Motor neuron (in vitro differentiated cells): Measurements from ENCODE around the gene GCNT4. TPM values are rescaled to one million over a fixed set of nuclear protein-coding genes. Genes with fewer than 3 reads are reported as not detected.
A peak's percentile ranks its signal among the peaks of the same experiment; 100 is the strongest.

Experiments used
- ATAC-seq, 8 experiments: fragments of 200-7000 bp; cut with Tn5 transposase; replicated peaks in 6 of 8; 2 replicates each; pipeline ENCODE4 v1.8.0; 2021; ENCODE audit warnings: mild to moderate bottlenecking in 8 of 8, moderate library complexity in 8 of 8
- H3K27ac ChIP-seq, 2 donors: fragments of 250-450 bp; sonication (Bioruptor Pico); 2 replicates each; pipeline ENCODE4 v1.9.0; 2021; ENCODE audit warnings: antibody characterized with exemption in 2 of 2, mild to moderate bottlenecking in 2 of 2, moderate library complexity in 1 of 2
- H3K4me1 ChIP-seq, 2 donors: fragments of 250-450 bp; sonication (Bioruptor Pico); replicated peaks in 1 of 2; 2 replicates each; pipeline ENCODE4 v1.6.1; 2021; ENCODE audit warnings: antibody characterized with exemption in 2 of 2, mild to moderate bottlenecking in 2 of 2, moderate library complexity in 1 of 2
- H3K4me3 ChIP-seq, 5 donors: fragments of 250-450 bp; sonication (Bioruptor Pico); 2 replicates each; pipeline ENCODE4 v1.9.0; 2021; ENCODE audit warnings: antibody characterized with exemption in 5 of 5, mild to moderate bottlenecking in 5 of 5, moderate library complexity in 4 of 5
- WGBS, 10 experiments: fragments of 450-650 bp; shearing (Covaris generic); methylation state at CpG; one replicate each; pipeline ENCODE4 v1.0.0; 2022; 5-methylcytosine and 5-hydroxymethylcytosine counted together
- in situ Hi-C, 9 experiments: fragments of 400-800 bp; cut with MboI; loops; one replicate each; pipeline ENCODE4 v1.15.0; 2021; ENCODE audit warnings: low sequenced_read_pairs in 9 of 9, low pct_unique_long_range_greater_than_20kb in 2 of 9; ENCODE audit not compliant: unreplicated experiment in 9 of 9
- total RNA-seq, 8 experiments: library from RNA; unstranded; fragments of 300-600 nt; gene quantifications; 2 replicates each; pipeline versions ENCODE4 v1.2.3 to v1.2.4, GENCODE V29; 2022

Gene GCNT4
- total RNA-seq, 8 experiments from 2014 or later: 0.07 to 2.9 (median 0.43) TPM; not detected in 1

GRCh38 chr5:75021219-75021618 lies 31.1 kb downstream of the GCNT4 start:
- H3K27ac ChIP-seq: no peak overlapping the region
- in situ Hi-C loops: no loop called here
- H3K4me1 ChIP-seq: no peaks in the 10 kb centered on the region
- no peak for ATAC-seq
- WGBS, 10 experiments: 17 to 81% (median 54%) methylated on average over 2 to 3 of the region's 3 CpGs; no CpG with 5 or more reads in 6 of the 10 experiments
- H3K4me3 ChIP-seq: no peak overlapping the region

- WGBS, 10 experiments: 50 to 100% (median 88%) methylated on average over 2 to 8 of the region's 10 CpGs; no CpG with 5 or more reads in 2 of the 10 experiments
- no peak overlapping the region for H3K4me3 ChIP-seq
- in situ Hi-C loops: no loop called here
- H3K27ac ChIP-seq: no peak overlapping the region
- H3K4me1 ChIP-seq: no peaks in the 10 kb centered on the region
- no peak for ATAC-seq
Measured at GRCh38 chr5:75020016-75020656, 32.2 kb downstream of the GCNT4 start.

- ATAC-seq: no peak
- WGBS, 10 experiments: 57 to 81% (median 78%) methylated on average over 1 to 7 of the region's 7 CpGs; no CpG with 5 or more reads in 1 of the 10 experiments
- in situ Hi-C loops: no loop called here
- H3K4me3 ChIP-seq: no peak overlapping the region
- H3K27ac ChIP-seq: no peak overlapping the region
- no peaks in the 10 kb centered on the region for H3K4me1 ChIP-seq
Measured at GRCh38 chr5:75018805-75019587, 33.4 kb downstream of the GCNT4 start.

GRCh38 chr5:75017971-75018370 lies 34.4 kb downstream of the GCNT4 start:
- Histone ChIP-seq H3K4me3 (no peak overlapping the region), H3K4me1 (no peaks in the 10 kb centered on the region), H3K27ac (no peak overlapping the region)
- in situ Hi-C loops: no loop called here
- 33 to 100% (median 92%) methylated on average over 1 to 4 of the region's 5 CpGs; no CpG with 5 or more reads in 2 of the 10 experiments for WGBS, 10 experiments
- ATAC-seq: no peak

- Histone ChIP-seq H3K27ac (no peak overlapping the region), H3K4me3 (no peak overlapping the region), H3K4me1 (no peaks in the 10 kb centered on the region)
- ATAC-seq: peak in 4 of 8 experiments; percentile 45 to 53 (median 49)
- in situ Hi-C loops: no loop called here
- 36 to 95% (median 87%) methylated on average over 2 to 3 of the region's 3 CpGs; no CpG with 5 or more reads in 4 of the 10 experiments for WGBS, 10 experiments
Measured at GRCh38 chr5:75016896-75017295, 35.5 kb downstream of the GCNT4 start.

GRCh38 chr5:75012748-75013147 lies 39.6 kb downstream of the GCNT4 start:
- H3K4me1 ChIP-seq: no peaks in the 10 kb centered on the region
- ATAC-seq: no peak
- H3K27ac ChIP-seq: no peak overlapping the region
- in situ Hi-C loops: no loop called here
- H3K4me3 ChIP-seq: no peak overlapping the region
- 83 to 100% (median 100%) methylated on average over 1 of the region's 1 CpG; no CpG with 5 or more reads in 6 of the 10 experiments for WGBS, 10 experiments

- no peak overlapping the region for H3K27ac ChIP-seq
- ATAC-seq: no peak
- H3K4me3 ChIP-seq: no peak overlapping the region
- peaks cover 0 to 14% of the 10 kb centered on the region in 2 donors for H3K4me1 ChIP-seq
- in situ Hi-C loops: no loop called here
Measured at GRCh38 chr5:75010838-75011237, 41.5 kb downstream of the GCNT4 start.

- in situ Hi-C loops: no loop called here
- 45 to 86% (median 60%) methylated on average over 1 to 7 of the region's 7 CpGs; no CpG with 5 or more reads in 1 of the 10 experiments for WGBS, 10 experiments
- H3K4me3 ChIP-seq: no peak overlapping the region
- peaks cover 0 to 14% of the 10 kb centered on the region in 2 donors for H3K4me1 ChIP-seq
- no peak for ATAC-seq
- no peak overlapping the region for H3K27ac ChIP-seq
Measured at GRCh38 chr5:75009556-75010345, 42.6 kb downstream of the GCNT4 start.

GRCh38 chr5:75006865-75007822 lies 45.2 kb downstream of the GCNT4 start:
- Histone ChIP-seq H3K4me3 (no peak overlapping the region), H3K4me1 (peaks cover 0 to 14% of the 10 kb centered on the region in 2 donors), H3K27ac (no peak overlapping the region)
- ATAC-seq: peak in 4 of 8 experiments; percentile 44 to 85 (median 56)
- in situ Hi-C loops: no loop called here
- 19 to 62% (median 42%) methylated on average over 2 to 10 of the region's 10 CpGs; no CpG with 5 or more reads in 1 of the 10 experiments for WGBS, 10 experiments

- Histone ChIP-seq H3K4me1 (peaks cover 0 to 14% of the 10 kb centered on the region in 2 donors), H3K27ac (no peak overlapping the region), H3K4me3 (no peak overlapping the region)
- in situ Hi-C loops: no loop called here
- WGBS, 10 experiments: 44 to 100% (median 92%) methylated on average over 1 of the region's 1 CpG; no CpG with 5 or more reads in 1 of the 10 experiments
- ATAC-seq: no peak
Measured at GRCh38 chr5:75005561-75005960, 46.8 kb downstream of the GCNT4 start.
